D721Med (cell line): ENCODE data around the gene HOTAIR.

Experiments
- DNase-seq: peaks from one replicate; pipeline ENCODE4 v3.0.0; 2011; ENCODE audit warnings: low spot score; ENCODE audit not compliant: insufficient read length
- FAIRE-seq: peaks from 2 replicates; lab custom pipeline; 2011; peaks lifted over from hg19 to GRCh38; lab: Jason Lieb, UNC
- CTCF ChIP-seq: IDR thresholded peaks from 2 replicates; pipeline ENCODE4 v1.5.1; 2012; ENCODE audit warnings: mild to moderate bottlenecking, control low read depth; ENCODE audit not compliant: insufficient read depth; ENCODE audit errors: missing control alignments

HOTAIR gene

GRCh38 chr12:54001283-54002187 is 26.8 kb upstream of the HOTAIR start:
- TF ChIP-seq CTCF, result no peak
- FAIRE-seq (no peak), DNase-seq (no peak)

- TF ChIP-seq CTCF, result no peak
- FAIRE-seq, result no peak
- DNase-seq, result no peak
Measured at GRCh38 chr12:54000116-54001114, 25.7 kb upstream of the HOTAIR start, which contains the start of gene HOXC9. TSS of gene HOXC9 (plus strand) at chr12:54000161. CDS start at chr12:54000189, 28 bp downstream.

GRCh38 chr12:53999559-54000115 is 24.9 kb upstream of the HOTAIR start:
- DNase-seq, result peak; percentile 69
- TF ChIP-seq CTCF, result no peak
- FAIRE-seq, result no peak

GRCh38 chr12:53998900-53999236 is 24.1 kb upstream of the HOTAIR start:
- FAIRE-seq (no peak), DNase-seq (no peak)
- no peak for TF ChIP-seq CTCF

GRCh38 chr12:53998110-53998899 is 23.6 kb upstream of the HOTAIR start:
- FAIRE-seq (no peak), DNase-seq (no peak)
- TF ChIP-seq CTCF, result no peak
